Measurements from ENCODE around the gene ZNF594. TPM values are rescaled to one million over a fixed set of nuclear protein-coding genes. Genes with fewer than 3 reads are reported as not detected.

Gene ZNF594
- 2.3 and 3.1 TPM in 2 replicates for total RNA-seq

GRCh38 chr17:5191541-5192417 lies at the start of gene ZNF594:
TSS of gene ZNF594 (minus strand) at chr17:5191868. CDS start at chr17:5184256, 7,612 bp downstream.

GRCh38 chr17:5234645-5235576 lies 43.2 kb upstream of the ZNF594 start, which contains the start of gene SCIMP:
TSS of gene SCIMP (minus strand) at chr17:5234860. CDS start at chr17:5234755, 105 bp downstream.

Other genes starting within 250 kb of the ZNF594 start
- gene PFN1, start 243.3 kb downstream of the ZNF594 start, total RNA-seq, result 672 and 1,023 TPM in 2 replicates
- gene ENO3, start 240.7 kb downstream of the ZNF594 start, total RNA-seq, result 1.3 TPM in 1 of 2 replicates, not detected in the other
- 43.7 and 50.1 TPM in 2 replicates for gene SPAG7, start 224.1 kb downstream of the ZNF594 start, total RNA-seq
- 17.5 and 21.7 TPM in 2 replicates for gene CAMTA2, start 204.2 kb downstream of the ZNF594 start, total RNA-seq
- 0.54 TPM in 1 of 2 replicates, not detected in the other for gene INCA1, start 194.3 kb downstream of the ZNF594 start, total RNA-seq
- 57.9 and 62.5 TPM in 2 replicates for gene KIF1C, start 193.9 kb downstream of the ZNF594 start, total RNA-seq
- gene SLC52A1, start 156.4 kb downstream of the ZNF594 start, total RNA-seq, result 0.18 TPM in 1 of 2 replicates, not detected in the other
- 0.72 and 0.81 TPM in 2 replicates for gene ZFP3, start 113.4 kb downstream of the ZNF594 start, total RNA-seq
- 3.1 and 6.5 TPM in 2 replicates for gene ZNF232, start 80.0 kb downstream of the ZNF594 start, total RNA-seq
- gene USP6, start 75.8 kb downstream of the ZNF594 start, total RNA-seq, result not detected in 2 replicates
- gene SCIMP, start 43.0 kb upstream of the ZNF594 start, total RNA-seq, result not detected in 2 replicates
- gene RABEP1, start 90.4 kb upstream of the ZNF594 start, total RNA-seq, result 21.3 and 24.5 TPM in 2 replicates
- 30.0 and 36.5 TPM in 2 replicates for gene NUP88, start 227.8 kb upstream of the ZNF594 start, total RNA-seq
- 5.7 and 9.6 TPM in 2 replicates for gene RPAIN, start 228.3 kb upstream of the ZNF594 start, total RNA-seq
- 143 and 145 TPM in 2 replicates for gene C1QBP, start 247.3 kb upstream of the ZNF594 start, total RNA-seq

All from cardiac atrium fibroblast (primary cell).